Measurements from ENCODE around the gene ACBD7. TPM values are rescaled to one million over a fixed set of nuclear protein-coding genes. Genes with fewer than 3 reads are reported as not detected.

Gene ACBD7
- total and polyA plus RNA-seq, 2 of the 8 experiments (the other 6 are each of a cell fraction or from before 2014, with no cell fraction given) = 9.0 to 17.8 TPM

DNA sequence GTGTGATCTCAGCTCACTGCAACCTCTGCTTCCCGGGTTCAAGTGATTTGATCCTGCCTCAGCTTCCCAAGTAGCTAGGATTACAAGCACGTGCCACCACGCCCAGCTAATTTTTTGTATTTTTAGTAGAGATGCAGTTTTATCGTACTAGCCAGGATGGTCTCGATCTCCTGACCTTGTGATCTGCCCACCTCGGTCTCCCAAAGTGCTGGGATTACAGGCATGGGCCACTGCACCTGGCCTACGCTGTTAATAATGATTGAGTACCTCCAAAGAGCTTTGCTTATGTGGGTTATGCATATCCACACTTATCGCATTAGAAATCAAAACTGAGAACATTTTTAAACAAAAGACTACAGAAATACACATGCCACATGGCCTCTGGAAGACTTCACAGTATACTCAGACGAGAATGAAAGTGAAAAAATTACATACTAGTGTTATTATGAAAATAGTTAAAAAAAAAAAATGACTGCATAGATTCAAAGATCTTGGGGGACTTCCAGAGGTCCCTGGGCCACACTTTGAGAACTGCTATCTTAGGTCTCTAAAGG lies 34.0 kb upstream of the ACBD7 start (continued):
- TF ChIP-seq SIN3A (conservative IDR thresholded peaks at IDR 0.05 in 1 of 2, IDR thresholded peaks at IDR 0.05 in 1 of 2; ENCODE audit: low read depth in 1 of 2, low read length in 2 of 2) (no peak), MAFK (IDR thresholded peaks at IDR 0.05; ENCODE audit: low read depth, low read length) (no peak)

Data from H1 (cell line).